GM10266 (cell line): Measurements from ENCODE around the gene FGF3.
A peak's percentile ranks its signal among the peaks of the same experiment; 100 is the strongest.

Experiments
- DNase-seq: peaks from one replicate; pipeline ENCODE4 v3.0.0; 2012; ENCODE audit errors: extremely low spot score
- CTCF ChIP-seq: IDR thresholded peaks from 2 replicates; pipeline ENCODE4 v1.5.1; 2012; ENCODE audit warnings: mild to moderate bottlenecking, low read depth; ENCODE audit not compliant: control insufficient read depth, insufficient read depth; ENCODE audit errors: missing control alignments

FGF3 gene

DNA sequence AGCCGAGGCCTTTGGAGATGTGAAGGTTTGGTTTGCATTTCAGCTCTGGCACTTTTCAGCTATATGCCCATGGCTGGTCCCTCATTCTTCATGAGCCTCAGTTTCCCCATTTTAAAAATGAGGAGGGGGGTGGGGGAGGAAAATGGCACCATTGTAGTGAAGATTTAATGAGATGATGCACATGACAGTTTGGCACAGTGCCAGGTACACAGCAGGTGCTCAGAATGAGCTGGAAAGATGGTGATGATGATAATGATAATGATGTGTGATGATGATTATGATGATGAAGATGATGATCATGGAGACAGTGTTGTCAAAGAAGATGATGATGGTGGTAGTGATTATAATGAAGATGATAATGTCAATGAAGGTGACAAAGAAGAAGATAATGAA is 24.3 kb upstream of the FGF3 start:
- no peak for DNase-seq
- TF ChIP-seq CTCF, result no peak

DNA sequence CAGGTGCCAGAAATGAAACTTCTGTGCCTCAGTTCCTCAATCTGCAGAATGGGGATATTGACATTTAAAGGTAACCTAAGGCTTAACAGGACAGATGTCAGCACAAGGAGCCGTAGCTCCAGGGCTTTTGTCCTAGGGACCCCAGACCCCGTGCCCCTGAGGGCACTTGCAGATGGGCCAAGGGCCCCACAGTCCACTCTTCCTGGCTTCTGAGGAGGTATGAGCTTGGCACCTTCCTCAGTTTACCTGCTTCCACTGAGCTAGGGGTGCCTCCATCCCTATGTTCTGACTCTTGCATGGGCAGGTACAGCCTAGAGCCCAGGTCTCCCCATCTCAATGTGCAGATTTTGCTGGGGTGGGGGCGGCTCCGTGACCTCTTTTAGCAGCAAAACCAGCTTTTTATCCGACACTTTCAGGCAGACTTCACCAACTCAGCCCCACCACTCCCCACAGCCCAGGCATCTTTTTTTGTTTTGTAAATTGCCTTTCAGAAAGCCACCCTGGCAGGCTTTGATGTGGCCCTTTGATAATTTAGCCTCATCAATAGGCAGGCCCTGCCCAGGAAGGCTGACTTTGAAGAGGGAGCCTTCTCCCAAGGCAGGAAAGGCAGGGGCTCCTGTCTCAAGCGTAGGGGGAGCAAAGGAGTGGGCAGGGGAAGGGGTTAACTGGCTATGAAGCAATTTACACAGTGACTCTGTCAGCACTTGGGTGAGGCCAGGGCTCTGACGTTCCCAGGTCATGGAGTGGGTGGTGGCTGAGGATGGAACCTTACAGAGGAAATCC is 23.7 kb upstream of the FGF3 start:
- no peak for TF ChIP-seq CTCF
- no peak for DNase-seq

GRCh38 chr11:69841859-69842698 is 22.9 kb upstream of the FGF3 start:
- DNase-seq, result no peak
- peak; percentile 43 for TF ChIP-seq CTCF

DNA sequence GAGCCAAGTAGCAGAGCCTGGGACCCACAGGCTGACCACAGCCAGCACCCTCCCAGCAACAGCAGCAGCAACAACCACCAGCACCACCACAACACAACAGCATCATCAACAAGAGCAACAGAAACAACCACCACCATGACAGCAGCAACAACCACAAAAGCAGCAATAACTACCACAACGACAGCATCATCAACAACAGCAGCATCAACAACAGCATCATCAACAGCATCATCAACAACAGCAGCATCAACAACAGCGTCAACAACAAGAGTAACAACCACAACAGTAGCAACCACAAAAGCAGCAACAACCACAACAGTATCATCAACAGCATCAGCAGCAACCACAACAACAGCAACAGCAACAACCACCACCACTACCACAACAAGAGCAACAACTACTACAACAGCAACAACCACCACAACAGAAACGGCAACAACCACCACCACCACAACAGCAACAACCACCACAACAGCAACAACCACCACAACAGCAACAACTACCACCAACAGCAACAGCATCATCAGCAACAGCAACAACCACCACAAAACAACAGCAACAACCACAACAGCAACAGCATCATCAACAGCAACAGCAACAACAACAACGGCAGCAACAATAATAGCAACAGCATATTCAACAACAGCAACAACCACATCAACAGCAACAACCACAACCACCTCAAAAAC is 22.1 kb upstream of the FGF3 start:
- TF ChIP-seq CTCF, result no peak
- DNase-seq, result no peak

- no peak for TF ChIP-seq CTCF
- no peak for DNase-seq
These were observed 21.4 kb upstream of the FGF3 start for GRCh38 chr11:69840371-69841169.

GRCh38 chr11:69839516-69839915 is 20.3 kb upstream of the FGF3 start:
- no peak for TF ChIP-seq CTCF
- DNase-seq, result no peak
